ENCODE measurements around the gene CCDC149.

The CCDC149 gene

DNA sequence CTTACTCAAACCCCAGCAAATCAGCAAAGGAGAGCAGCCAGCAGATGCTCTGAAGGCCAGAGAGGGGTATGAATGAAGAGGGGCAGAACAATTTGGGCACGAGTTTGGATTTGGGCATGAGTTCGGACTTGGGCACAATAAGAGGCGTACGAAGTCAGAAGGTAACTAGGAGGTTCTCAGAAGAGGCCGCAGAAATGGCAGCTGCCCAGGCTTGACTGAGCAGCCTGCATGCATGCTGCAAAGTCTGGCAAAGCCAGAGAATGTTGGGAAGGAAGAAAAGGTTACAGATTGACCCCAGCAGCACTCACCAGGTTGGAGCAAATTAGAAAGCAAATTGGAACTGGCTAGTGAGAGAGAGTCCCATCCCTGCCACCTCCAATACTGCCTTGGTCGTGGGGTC, 15.2 kb downstream of the CCDC149 start:
- no peak for TF ChIP-seq CTCF (IDR thresholded peaks at IDR 0.05; ENCODE audit: insufficient read depth, low read depth, low read length, missing control alignments)
- no peak for DNase-seq (ENCODE audit: low read depth)
- no peak overlapping the region for H3K4me3 ChIP-seq (ENCODE audit: low read length)

DNA sequence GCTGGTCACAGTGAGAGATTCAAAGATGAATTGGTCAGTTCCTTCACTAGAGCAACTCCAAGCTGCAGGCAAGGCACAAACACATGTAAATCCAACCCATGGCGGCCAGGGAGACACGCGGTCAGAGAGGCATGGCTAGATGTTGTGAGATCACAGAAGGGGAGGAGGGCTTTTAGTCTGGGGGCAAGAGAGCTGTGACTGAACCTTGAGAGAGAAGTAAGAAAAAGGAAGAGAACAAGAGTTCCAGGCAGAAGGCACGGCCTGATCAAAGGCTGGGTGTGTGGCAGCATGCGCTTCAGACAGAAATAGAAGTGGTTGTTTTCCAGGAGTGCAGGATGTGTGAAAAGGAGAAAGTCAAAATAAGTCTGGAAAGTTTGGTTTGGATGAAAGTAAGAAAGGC, 15.9 kb downstream of the CCDC149 start:
- TF ChIP-seq CTCF (IDR thresholded peaks at IDR 0.05; ENCODE audit: insufficient read depth, low read depth, low read length, missing control alignments), result no peak
- DNase-seq (ENCODE audit: low read depth), result no peak
- H3K4me3 ChIP-seq (ENCODE audit: low read length), result no peak overlapping the region

GRCh38 chr4:24896056-24896455, 16.8 kb downstream of the CCDC149 start:
- H3K4me3 ChIP-seq (ENCODE audit: low read length), result no peak overlapping the region
- TF ChIP-seq CTCF (IDR thresholded peaks at IDR 0.05; ENCODE audit: insufficient read depth, low read depth, low read length, missing control alignments), result no peak
- no peak for DNase-seq (ENCODE audit: low read depth)

- no peak overlapping the region for H3K4me3 ChIP-seq (ENCODE audit: low read length)
- peak; percentile 68 for DNase-seq (ENCODE audit: low read depth)
- TF ChIP-seq CTCF (IDR thresholded peaks at IDR 0.05; ENCODE audit: insufficient read depth, low read depth, low read length, missing control alignments), result no peak
Observed at GRCh38 chr4:24895461-24895860, 17.4 kb downstream of the CCDC149 start.

GRCh38 chr4:24894846-24895245, 18.0 kb downstream of the CCDC149 start:
- TF ChIP-seq CTCF (IDR thresholded peaks at IDR 0.05; ENCODE audit: insufficient read depth, low read depth, low read length, missing control alignments), result no peak
- H3K4me3 ChIP-seq (ENCODE audit: low read length), result no peak overlapping the region
- no peak for DNase-seq (ENCODE audit: low read depth)

- no peak for DNase-seq (ENCODE audit: low read depth)
- no peak overlapping the region for H3K4me3 ChIP-seq (ENCODE audit: low read length)
- no peak for TF ChIP-seq CTCF (IDR thresholded peaks at IDR 0.05; ENCODE audit: insufficient read depth, low read depth, low read length, missing control alignments)
Observed at GRCh38 chr4:24894243-24894642, 18.6 kb downstream of the CCDC149 start.

DNA sequence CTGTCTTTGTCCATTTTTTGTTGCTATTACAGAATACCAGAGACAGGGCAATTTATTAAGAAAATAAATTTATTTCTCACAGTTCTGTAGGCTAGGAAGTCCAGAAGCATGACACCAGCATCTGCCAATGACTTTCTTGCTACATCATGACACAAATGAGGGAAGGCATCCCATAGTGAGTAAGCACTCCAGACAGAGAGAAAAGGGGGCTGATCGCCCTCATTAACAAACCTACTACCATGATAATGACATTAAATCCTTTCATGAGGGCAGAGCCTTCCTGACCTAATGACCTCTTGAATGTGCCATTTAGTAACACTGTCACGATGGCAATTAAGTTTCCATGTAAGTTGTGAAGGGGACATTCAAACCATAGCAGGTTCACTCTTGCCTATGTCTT, 20.1 kb downstream of the CCDC149 start:
- no peak for DNase-seq (ENCODE audit: low read depth)
- no peak for TF ChIP-seq CTCF (IDR thresholded peaks at IDR 0.05; ENCODE audit: insufficient read depth, low read depth, low read length, missing control alignments)
- no peak overlapping the region for H3K4me3 ChIP-seq (ENCODE audit: low read length)
